HT1080 (cell line): ENCODE data around the gene EXOC6B. TPM values are rescaled to one million over a fixed set of nuclear protein-coding genes. Genes with fewer than 3 reads are reported as not detected.
A peak's percentile ranks its signal among the peaks of the same experiment; 100 is the strongest.

Experiments
- DNase-seq: peaks from one replicate; pipeline ENCODE4 v3.0.0-alpha.2; 2015; ENCODE audit warnings: low read depth
- total RNA-seq: library from RNA; depleted of rRNA; stranded (reverse); fragments of >200 nt; shearing (Covaris generic); gene quantifications from 2 replicates; pipeline ENCODE4 v1.2.3, GENCODE V29; 2014

Gene EXOC6B
- total RNA-seq, 1 experiment from 2014 or later: 6.8 TPM

DNA sequence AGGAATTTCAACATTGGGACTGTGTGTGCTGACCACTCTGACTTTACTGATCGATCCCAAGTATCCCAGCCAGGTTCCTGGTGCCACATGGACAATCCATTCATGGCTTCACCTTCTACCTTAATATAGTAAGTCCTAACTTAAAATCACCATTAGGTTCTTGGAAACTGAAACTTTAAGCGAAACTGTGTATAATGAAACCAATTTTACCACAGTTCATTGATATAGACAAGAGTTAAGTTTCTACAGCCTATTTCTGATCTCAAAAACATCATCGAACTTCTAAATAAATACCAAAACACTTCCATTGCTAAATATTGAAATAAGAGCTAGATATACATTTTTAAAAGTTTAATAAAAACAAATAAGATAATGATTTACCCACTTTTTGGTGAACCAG is 4.4 kb upstream of the EXOC6B start:
- no peak for DNase-seq

DNA sequence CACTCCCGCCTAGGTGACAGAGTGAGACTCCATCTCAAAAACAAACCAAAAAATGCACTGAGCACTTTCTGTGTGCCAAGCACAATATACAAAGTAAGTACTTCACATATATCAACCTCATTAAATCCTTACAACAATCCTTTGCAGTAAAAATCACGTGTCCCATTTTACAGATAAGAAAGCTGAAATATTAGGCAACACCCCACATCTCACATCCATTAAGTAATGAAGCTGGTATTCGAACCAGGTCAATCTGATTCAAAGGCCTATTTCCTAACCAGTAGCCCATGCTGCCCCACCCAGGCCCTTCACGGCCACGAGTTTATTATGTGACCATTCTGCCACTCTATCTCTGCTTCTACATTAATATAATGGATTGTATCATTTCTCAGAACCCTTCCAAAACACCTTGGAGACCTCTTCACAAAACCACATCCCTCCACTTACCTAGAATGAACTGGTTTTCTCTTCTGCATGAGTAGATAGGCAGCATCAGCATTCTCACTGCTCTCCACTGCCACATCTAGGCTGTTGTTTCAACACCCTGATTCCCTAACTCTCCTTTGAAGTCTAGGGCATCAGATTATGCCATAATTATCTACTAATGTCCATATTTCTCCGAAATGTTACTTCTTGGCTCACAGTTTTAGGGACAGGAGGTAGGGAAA is 3.1 kb upstream of the EXOC6B start:
- no peak for DNase-seq

DNA sequence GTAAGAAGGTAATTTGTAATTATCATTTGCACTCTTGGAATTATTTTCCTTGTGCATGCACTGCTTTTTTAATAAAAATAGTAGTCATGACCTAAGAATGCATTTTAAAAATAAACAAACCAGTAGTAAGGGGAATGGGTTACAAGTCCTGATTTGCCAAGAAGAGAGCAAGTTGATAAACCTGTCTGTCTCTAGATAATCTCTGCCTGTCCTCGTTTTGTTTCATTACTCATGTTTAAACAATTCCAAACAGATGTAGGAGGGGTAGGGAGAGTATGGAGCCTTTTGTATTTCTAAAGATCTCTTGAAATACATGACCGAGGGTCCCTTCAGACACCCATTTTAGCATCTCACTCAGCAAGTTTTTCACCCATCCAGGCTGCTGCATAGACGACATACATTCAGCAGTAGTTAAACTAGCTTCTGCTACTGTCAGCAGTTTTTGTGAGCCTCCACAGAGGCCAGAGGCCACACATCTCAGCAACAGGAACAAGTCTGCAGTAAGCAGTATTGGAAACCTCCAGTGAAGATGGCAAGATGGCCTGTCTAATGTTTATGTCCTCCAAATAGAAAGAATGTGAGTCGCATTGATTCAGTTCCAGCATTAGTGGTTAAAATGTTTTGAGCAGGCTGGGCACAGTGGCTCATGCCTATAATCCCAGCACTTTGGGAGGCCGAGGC is 2.3 kb upstream of the EXOC6B start:
- DNase-seq: peak; percentile 32

DNA sequence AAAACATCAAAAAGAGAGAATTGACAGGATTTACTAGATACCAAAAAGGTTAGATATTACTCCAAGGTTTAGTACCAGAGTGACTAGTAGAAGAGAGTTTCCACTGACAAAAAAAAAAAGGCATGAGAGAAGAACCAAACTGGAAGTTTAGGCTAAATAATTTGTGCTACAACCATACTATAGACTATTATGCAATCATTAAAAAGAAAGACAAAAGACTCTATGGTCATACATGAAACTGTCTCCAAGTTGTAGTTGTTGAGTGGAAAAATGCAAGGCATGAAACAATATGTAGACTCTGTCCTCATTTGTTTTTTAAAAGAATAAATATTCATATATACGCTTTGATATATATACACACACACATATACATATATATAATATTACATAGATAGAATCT is 1.7 kb upstream of the EXOC6B start:
- no peak for DNase-seq

DNA sequence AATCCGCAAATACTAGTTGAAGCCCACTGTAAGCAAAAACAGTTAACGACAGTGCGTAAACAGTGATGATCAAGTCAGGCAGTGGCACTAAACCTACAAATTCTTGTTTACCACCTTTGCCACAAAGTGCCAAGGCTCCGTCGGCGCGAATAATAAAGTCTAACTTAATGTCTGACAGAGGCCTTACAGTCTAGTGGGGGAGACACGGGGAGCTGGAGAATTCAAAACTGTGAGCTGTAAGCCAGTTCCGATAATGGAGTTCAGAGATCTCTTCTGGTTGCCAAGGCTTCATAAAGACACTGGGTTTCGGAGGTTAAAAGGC is 284 bp upstream of the EXOC6B start:
- DNase-seq: no peak

DNA sequence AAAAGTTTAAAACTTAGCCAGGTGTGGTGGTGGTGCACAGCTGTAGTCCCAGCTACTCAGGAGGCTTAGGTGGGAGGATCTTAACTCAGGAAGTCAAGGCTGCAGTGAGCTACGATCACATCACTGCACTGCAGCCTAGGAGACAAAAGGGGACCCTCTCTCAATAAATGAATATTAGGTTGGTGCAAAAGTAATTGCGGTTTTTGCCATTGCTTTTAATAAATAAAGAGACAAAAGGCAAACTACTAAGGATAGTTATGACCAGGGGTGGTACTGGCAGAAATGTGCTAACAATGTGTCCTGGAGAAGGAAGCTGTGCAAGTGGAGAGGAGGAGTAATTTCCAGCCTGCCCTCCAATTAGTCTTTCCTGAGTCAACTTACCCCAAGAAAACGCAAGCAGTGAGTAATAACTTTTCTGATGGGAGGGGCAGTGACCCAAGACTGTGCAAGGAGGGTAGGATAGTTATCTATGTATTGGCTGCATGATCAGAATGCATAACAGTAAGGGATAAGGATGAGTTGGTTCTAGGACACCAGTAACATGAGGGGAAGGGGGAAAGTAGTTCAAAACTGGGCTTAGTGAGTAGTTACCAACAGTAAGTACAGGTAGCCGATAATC is 1.5 kb downstream of the EXOC6B start:
- peak; percentile 73 for DNase-seq

DNA sequence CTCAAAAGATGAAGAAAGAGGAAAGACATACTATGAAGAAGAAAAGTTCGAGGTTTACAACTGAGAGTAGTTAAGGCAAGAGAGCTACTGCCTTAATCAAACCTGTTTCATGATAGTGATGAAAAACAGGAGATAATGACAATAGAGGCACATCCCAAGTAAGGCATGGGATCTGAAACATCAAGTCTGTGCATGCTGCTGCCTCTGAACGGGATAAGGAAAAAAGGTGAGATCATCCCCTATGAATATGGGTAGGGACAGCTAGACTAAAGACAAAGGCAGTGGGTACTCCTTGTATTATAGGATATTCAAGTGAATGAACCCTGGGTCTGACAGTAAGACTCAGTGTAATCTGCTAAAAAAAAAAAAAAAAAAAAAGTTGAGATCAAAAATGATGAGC is 3.0 kb downstream of the EXOC6B start:
- DNase-seq: no peak

DNA sequence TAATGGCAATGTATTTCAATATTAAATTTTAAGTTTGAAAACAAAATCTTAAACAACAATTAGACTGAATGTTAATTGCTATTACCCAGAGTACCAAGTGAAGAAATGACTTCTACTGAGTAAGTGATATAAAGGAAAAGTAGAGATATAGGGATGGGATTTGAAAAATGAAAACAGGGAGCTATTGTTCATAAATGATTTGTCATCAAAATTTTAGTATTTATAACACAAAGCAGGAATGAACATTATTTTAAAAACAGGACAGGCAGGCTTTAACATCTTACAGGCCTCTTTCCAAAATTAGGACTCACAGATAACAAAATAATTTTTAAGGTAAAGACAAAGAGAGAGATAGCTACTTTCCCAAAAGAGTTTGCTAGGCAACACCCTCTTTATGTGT is 3.9 kb downstream of the EXOC6B start:
- no peak for DNase-seq

DNA sequence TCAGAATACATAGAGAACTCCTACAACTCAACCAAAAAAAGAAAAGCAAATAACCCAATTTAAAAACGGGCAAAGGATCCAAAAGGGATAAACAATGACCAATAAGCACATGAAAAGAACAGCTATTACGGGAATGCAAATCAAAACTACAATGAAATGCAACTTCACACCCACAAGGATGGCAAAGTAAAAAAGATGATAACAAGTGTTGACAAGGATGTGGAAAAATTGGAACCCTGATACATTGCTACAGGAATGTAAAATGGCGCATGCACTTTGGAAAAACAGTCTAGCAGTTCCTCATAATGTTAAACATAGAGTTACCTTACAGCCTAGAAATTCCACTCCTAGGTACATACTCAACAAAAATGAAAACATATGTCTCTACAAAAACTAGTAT is 4.7 kb downstream of the EXOC6B start:
- DNase-seq: no peak

DNA sequence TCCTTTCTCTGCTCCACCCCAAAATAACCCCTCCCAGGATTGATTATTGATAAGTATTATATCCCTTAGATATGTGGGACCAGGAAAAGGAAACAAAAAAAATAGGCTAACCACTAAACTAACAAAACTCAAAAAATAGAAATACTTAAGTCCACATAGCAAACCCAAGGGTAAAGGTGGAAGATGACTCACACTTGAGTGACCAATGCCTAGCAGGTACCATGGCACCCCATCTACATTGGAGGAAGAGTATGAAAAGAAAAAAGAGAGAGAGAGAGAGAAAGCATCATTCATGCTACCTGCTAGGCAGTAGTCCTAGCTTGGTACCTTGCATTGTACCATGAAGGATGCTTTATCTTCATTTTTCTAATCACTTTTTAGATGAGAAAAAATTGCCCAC is 6.3 kb downstream of the EXOC6B start:
- no peak for DNase-seq

DNA sequence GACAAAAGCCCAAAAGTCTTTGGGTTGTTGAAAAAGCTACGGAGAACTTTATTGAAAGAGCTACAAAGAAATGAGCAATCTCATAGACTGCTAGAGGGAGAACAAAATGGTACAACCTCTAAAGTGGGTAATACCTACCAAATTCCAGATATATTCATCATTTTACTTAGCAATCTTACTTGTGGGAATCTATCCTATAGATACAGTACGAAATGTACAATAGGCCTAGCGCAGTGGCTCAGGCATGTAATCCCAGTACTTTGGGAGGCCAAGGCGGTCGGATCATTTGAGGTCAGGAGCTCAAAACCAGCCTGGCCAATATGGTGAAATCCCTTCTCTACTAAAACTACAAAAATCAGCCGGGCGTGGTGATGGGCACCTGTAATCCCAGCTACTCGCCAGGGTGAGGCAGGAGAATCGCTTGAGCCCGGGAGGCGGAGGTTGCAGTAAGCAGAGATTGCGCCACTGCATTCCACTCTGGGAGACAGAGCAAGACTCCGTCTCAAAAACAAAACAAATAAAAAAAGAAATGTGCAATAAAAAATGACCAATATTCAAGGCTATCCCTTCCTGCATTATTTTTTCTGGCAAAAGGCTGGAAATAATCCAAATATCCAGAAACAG is 10.1 kb downstream of the EXOC6B start:
- no peak for DNase-seq

DNA sequence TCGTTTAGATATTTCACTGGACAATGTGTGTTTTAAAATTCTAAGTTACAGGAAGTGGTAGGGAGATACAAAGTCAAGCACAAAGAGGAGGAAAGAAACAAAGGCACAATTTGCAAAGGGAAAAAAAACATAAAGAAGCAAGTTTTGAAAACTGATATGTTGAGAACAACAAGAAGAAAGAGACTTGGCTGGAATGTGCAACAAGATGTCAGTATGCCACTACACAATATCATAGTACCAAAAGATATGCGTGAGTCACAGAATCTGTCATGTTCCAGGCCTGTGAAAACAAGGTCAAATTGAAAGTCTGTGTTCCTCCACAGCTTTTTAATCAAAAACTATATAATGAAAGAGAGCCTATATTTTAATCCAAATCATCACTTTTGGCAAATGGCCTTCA is 12.0 kb downstream of the EXOC6B start:
- DNase-seq: no peak

DNA sequence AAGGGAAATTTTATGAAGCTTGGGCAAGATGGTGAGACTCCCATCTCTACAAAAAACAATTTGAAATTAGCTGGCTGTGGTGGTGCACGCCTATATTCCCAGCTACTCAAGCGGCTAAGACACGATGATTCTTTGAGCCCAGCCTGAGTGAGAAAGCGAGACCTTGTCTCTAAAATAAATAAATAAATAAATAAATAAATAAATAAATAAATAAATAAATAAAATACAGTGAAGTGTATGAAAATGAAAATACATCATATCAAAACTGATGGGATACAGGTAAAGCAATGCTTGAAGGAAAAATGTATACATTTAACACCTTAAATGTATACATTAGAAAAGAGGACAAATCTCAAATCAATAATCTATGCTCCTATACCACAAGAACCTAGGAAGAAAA is 15.7 kb downstream of the EXOC6B start:
- no peak for DNase-seq

DNA sequence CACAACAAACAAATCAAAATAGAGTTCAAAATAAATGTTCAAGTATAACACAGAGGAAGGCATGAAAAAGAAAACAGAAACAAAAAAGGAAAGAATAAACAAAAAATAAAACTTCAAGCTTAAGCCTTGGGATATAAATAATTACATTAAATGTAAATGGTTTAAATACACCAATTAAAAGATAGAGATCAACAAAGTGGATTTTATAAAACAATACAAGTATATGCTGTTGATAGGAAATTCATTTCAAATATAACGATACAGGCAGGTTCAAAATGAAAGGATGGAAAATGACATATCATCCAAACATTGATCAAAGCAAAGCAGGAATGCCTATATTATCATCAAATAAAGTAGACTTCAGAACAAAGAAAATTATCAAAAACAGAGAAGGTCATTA is 16.7 kb downstream of the EXOC6B start:
- no peak for DNase-seq

DNA sequence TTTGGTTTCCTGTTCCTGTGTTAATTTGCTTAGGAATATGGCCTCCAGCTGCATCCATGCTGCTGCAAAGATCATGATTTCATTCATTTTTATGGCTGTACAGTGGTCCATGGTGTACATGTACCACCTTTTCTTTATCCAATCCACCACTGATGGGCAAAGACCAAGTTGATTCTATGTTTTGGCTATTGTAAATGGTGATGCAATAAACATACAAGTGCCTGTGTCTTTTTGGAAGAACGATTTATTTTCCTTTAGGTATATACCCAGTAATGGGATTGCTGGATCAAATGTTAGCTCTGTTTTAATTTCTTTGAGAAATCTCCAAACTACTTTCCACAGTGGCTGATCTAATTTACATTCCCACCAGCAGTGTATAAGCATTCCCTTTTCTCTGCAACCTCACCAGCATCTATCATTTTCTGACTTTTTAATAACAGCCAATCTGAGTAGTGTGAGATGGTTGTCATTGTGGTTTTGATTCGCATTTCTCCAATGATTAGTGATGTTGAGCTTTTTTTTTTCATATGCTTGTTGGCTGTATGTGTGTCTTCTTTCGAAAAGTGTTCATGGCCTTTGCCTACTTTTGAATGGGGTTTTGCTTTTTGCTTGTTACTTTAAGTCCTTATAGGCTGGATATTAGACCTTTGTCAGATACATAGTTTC is 19.4 kb downstream of the EXOC6B start:
- no peak for DNase-seq

DNA sequence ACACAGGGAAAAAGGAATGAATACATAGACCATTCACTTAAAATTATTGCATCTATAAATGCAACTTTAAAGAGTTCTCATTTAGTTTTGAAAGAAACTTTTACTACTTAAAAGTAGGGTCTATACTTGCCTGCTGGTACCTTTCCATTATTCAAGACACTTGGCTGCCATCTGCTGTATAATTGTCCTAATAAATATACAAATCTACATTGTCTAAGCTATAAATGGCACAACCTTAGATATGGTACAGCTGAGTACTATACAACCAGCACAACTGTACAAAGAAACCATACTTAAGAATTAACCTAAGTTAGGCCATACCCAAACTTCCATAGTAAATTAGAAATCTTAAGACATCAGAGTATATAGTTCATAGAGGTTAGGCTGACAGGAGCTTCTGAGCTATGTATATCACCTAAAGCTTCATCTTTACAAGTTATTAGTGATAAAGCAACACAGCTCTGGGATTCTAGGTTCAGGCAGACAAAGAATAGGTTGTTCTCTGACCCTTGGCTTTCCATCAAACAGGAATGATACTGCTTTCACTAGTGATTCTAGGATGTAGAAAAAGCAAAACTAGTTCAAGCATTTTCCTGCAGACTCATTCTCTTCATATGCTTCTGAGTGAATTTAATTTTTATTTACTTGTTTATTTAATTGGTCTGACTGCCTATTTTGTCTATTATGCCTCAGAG is 22.1 kb downstream of the EXOC6B start:
- no peak for DNase-seq

DNA sequence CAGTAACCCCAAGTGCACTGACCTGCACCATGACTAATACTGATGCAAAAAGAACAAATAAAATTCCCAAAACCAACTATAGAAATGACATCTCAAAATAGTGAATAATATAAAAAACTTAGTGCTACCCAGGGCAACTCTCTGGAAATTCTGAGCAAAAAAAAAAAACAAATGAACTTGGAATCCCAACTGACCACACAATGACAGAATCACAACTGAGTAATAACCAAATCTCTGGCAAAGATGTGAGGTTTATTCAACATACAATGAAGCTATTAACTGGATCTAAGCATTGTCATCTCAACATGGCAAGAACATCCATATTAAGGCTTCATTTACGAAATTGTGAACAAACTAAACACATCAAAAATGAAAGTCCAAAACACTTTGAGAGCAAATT is 22.7 kb downstream of the EXOC6B start:
- DNase-seq: peak; percentile 67

DNA sequence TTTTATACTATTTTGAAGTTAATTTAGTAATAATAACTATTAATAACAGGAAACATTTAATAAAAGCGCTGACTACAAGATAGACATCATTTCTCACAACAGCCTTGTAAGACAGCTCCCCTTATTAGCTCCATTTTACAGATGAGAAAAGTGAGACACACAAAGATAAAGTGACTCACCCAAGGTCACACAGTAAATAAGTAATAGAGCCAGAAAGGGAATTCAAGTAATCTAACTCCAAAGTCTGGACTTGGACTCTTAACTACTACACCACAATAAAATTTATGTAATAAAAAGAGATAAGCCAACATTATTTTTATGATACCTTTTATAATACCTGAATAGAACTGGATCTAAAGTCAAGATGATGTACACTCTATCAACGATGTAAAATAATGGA is 25.3 kb downstream of the EXOC6B start:
- no peak for DNase-seq

DNA sequence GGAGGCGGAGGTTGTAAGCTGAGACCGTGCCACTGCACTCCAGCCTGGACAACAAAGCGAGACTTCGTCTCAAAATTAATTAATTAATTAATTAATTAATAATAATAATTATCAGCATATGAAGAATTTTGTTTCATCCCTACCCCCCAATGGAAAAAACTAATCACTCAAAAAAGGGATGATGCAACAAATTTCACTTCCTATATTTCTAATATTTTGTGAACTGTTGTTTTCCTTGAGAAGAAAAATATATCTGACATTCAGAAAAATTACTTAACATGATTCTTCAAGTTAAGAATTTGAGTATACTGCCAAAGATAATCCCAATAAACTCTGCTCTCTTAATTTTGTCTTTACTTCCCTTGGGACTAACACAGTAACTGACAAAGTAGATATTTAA is 28.1 kb downstream of the EXOC6B start:
- no peak for DNase-seq

DNA sequence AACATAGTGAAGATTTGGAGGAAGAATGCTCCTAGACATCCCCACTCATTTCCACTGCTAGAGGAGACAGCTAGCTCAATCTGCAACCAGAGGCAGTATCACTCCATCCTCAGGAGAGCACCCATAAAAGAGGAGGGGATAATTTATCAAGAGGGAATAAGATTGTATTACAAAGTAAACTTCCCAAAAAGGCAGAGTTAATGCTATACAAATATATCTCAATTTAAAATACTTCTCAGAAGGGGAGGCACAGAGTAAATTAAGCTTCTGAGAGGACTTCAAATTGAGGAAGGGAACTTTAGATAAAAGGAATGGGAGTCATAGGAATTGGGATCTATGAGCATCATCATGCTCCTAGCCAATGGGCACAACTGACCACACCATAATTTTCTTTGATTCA is 29.1 kb downstream of the EXOC6B start:
- no peak for DNase-seq

DNA sequence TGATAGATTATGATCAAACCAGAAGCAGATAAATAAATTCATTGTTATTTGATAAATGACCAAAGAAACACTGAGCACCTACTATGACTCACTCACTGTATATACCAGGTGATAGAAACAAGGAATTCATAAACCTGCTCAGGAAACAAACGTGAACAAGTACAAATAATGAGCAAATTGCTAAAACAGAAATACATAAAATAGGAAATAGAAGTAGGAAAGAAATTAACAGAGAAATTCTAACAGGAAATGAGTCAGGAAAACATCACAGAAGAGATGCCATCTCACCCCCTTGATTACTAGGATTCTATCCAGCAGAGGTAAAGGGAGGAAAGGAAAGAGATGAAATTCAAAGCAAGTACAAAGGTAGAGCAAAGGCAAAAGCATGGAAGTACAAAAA is 31.3 kb downstream of the EXOC6B start:
- peak; percentile 56 for DNase-seq
